Measurements from ENCODE around the gene MYH10. TPM values are rescaled to one million over a fixed set of nuclear protein-coding genes. Genes with fewer than 3 reads are reported as not detected.

The MYH10 gene
- total and polyA plus RNA-seq, 9 of the 15 experiments (the other 6 are each of a cell fraction or from before 2014, with no cell fraction given), result 16.3 to 95.3 (median 39.7) TPM

GRCh38 chr17:8451933-8452614, 178.5 kb downstream of the MYH10 start:
- Histone ChIP-seq H3K9me1 (ENCODE audit: control insufficient read depth, insufficient read depth, low read length) (no peaks in the 10 kb centered on the region), H3K27me3 (ENCODE audit: control insufficient read depth in 2 of 2, insufficient read depth in 2 of 2, low read length in 2 of 2) (no peaks in the 10 kb centered on the region), H3K9ac (ENCODE audit: insufficient read depth in 1 of 2, low read depth in 2 of 2, low read length in 2 of 2) (no peak overlapping the region), H3K9me3 (replicated peaks; ENCODE audit: control insufficient read depth, insufficient read depth, low read depth, low read length) (no peaks in the 10 kb centered on the region), H3K4me1 (replicated peaks in 1 of 2; ENCODE audit: control insufficient read depth in 2 of 2, insufficient read depth in 2 of 2, low read length in 2 of 2) (no peaks in the 10 kb centered on the region), H3K4me3 (no peak overlapping the region), H3K4me2 (ENCODE audit: insufficient read depth, low read length) (no peak overlapping the region), H3K36me3 (ENCODE audit: control insufficient read depth, insufficient read depth, low read length) (peaks cover 71% of the 10 kb centered on the region; the same call in 2 of the 3 replicates), H3K27ac (ENCODE audit: extremely low read depth, low read depth, low read length) (no peak overlapping the region), H2AFZ (ENCODE audit: low read depth, low read length) (no peak overlapping the region), H3K79me2 (ENCODE audit: control insufficient read depth, insufficient read depth, low read length) (no peaks in the 10 kb centered on the region), H4K20me1 (replicated peaks; ENCODE audit: control insufficient read depth, insufficient read depth, low read length) (no peaks in the 10 kb centered on the region; the same call in 1 of the 2 replicates)
- no TSS peak for BruUV-seq (replicated peaks)
- no peak for ATAC-seq
- DNase-seq (ENCODE audit: extremely low read depth in 1 of 4, low spot score in 3 of 4), result no peak
- WGBS (ENCODE audit: insufficient coverage, low coverage, missing lambda C conversion rate), result 82% methylated on average over 8 of the region's 8 CpGs
- intact Hi-C loops (cut with micrococcal nuclease), result no loop called here
- CTCF ChIA-PET (ENCODE audit: low intra/inter-chr PET ratio), result no interaction called here
- POLR2A ChIA-PET, result interaction anchor here (0.5 to 1.0 kb wide), 3 partner anchors 10 to 46 kb away, joined by 3 to 4 read pairs (median 3); no protein-coding TSS in a partner anchor
- in situ Hi-C loops (cut with MboI), result no loop called here
- FAIRE-seq, result no peak
- TF ChIP-seq ZNF165 (CRISPR knock-in tag; IDR thresholded peaks at IDR 0.05; ENCODE audit: borderline replicate concordance) (no peak), SNIP1 (IDR thresholded peaks at IDR 0.05; ENCODE audit: low read depth) (no peak), ZFP1 (CRISPR knock-in tag; IDR thresholded peaks at IDR 0.05) (no peak)

- no peak for ATAC-seq
- no peaks in the 10 kb centered on the region for H3K27me3 ChIP-seq (ENCODE audit: control insufficient read depth in 2 of 2, insufficient read depth in 2 of 2, low read length in 2 of 2)
- WGBS (ENCODE audit: insufficient coverage, low coverage, missing lambda C conversion rate), result 73% methylated on average over 3 of the region's 3 CpGs
- no peak for FAIRE-seq
- in situ Hi-C loops (cut with MboI) (no loop called here), intact Hi-C loops (cut with micrococcal nuclease) (no loop called here)
- H4K20me1 ChIP-seq (replicated peaks; ENCODE audit: control insufficient read depth, insufficient read depth, low read length), result no peaks in the 10 kb centered on the region
- H3K9ac ChIP-seq (ENCODE audit: insufficient read depth in 1 of 2, low read depth in 2 of 2, low read length in 2 of 2), result no peak overlapping the region
- ChIA-PET POLR2A (no interaction called here), CTCF (ENCODE audit: low intra/inter-chr PET ratio) (no interaction called here)
- no peak overlapping the region for H2AFZ ChIP-seq (ENCODE audit: low read depth, low read length)
- no TSS peak for BruUV-seq (replicated peaks)
- H3K4me1 ChIP-seq (replicated peaks in 1 of 2; ENCODE audit: control insufficient read depth in 2 of 2, insufficient read depth in 2 of 2, low read length in 2 of 2), result no peaks in the 10 kb centered on the region
- no peaks in the 10 kb centered on the region for H3K9me1 ChIP-seq (ENCODE audit: control insufficient read depth, insufficient read depth, low read length)
- H3K9me3 ChIP-seq (replicated peaks; ENCODE audit: control insufficient read depth, insufficient read depth, low read depth, low read length), result no peaks in the 10 kb centered on the region
- H3K4me3 ChIP-seq, result no peak overlapping the region
- peaks cover 2% of the 10 kb centered on the region; the same call in 2 of the 3 replicates for H3K79me2 ChIP-seq (ENCODE audit: control insufficient read depth, insufficient read depth, low read length)
- H3K27ac ChIP-seq (ENCODE audit: extremely low read depth, low read depth, low read length), result no peak overlapping the region
- DNase-seq (ENCODE audit: extremely low read depth in 1 of 4, low spot score in 3 of 4), result no peak
- peaks cover 79% of the 10 kb centered on the region for H3K36me3 ChIP-seq (ENCODE audit: control insufficient read depth, insufficient read depth, low read length)
- H3K4me2 ChIP-seq (ENCODE audit: insufficient read depth, low read length), result no peak overlapping the region
- no peak for TF ChIP-seq IRF1 (CRISPR knock-in tag; IDR thresholded peaks at IDR 0.05; ENCODE audit: borderline replicate concordance)
- no peak for TF ChIP-seq SMARCC2 (IDR thresholded peaks at IDR 0.05; ENCODE audit: low read depth)
- TF ChIP-seq POU5F1 (IDR thresholded peaks at IDR 0.05; ENCODE audit: borderline replicate concordance, low read depth, low read length, partially characterized antibody), result no peak
- TF ChIP-seq MCM2 (IDR thresholded peaks at IDR 0.05; ENCODE audit: low read depth), result no peak
- no peak for TF ChIP-seq LEF1 (IDR thresholded peaks at IDR 0.05)
- no peak for TF ChIP-seq ZNF518B (CRISPR knock-in tag; IDR thresholded peaks at IDR 0.05)
- no peak for TF ChIP-seq ZNF395 (CRISPR knock-in tag; IDR thresholded peaks at IDR 0.05)
Observed at GRCh38 chr17:8448310-8448709, 182.2 kb downstream of the MYH10 start.

Measured in K562 (cell line).